NT2/D1 (cell line): Measurements from ENCODE around the gene ACACB.

ENCODE experiments used
- DNase-seq: peaks from one replicate; pipeline ENCODE4 v3.0.0-alpha.2; 2011; ENCODE audit warnings: low read depth, low spot score
- H3K27me3 ChIP-seq: 2 replicates; pipeline ENCODE4 v1.6.0; 2011; ENCODE audit warnings: mild to moderate bottlenecking; ENCODE audit not compliant: insufficient read length, insufficient read depth
- H3K36me3 ChIP-seq: 2 replicates; pipeline ENCODE4 v1.6.1; 2011; ENCODE audit warnings: mild to moderate bottlenecking, low read length, mixed read lengths; ENCODE audit not compliant: insufficient read depth, insufficient read length
- H3K4me1 ChIP-seq: 2 replicates; pipeline ENCODE4 v1.5.1; 2011; ENCODE audit not compliant: insufficient read depth, insufficient read length
- H3K4me3 ChIP-seq: 2 replicates; pipeline ENCODE4 v1.5.1; 2011; ENCODE audit warnings: low read depth; ENCODE audit not compliant: insufficient read length
- H3K9ac ChIP-seq: 2 replicates; pipeline ENCODE4 v1.6.0; 2011; ENCODE audit warnings: low read depth; ENCODE audit not compliant: insufficient read length
- H3K9me3 ChIP-seq: 2 replicates; pipeline ENCODE4 v1.5.1; 2011; ENCODE audit warnings: mild to moderate bottlenecking, low read length; ENCODE audit not compliant: insufficient read depth
- SUZ12 ChIP-seq: IDR thresholded peaks from 2 replicates; pipeline ENCODE4 v1.6.1; 2011; ENCODE audit not compliant: insufficient read length, insufficient read depth; ENCODE audit errors: extremely low read depth
- YY1 ChIP-seq: IDR thresholded peaks from 2 replicates; pipeline ENCODE4 v1.6.1; 2011; ENCODE audit not compliant: insufficient read length, insufficient read depth
- ZNF274 ChIP-seq: IDR thresholded peaks from 2 replicates; pipeline ENCODE4 v1.6.1; 2011; ENCODE audit warnings: mild to moderate bottlenecking, low read depth, low read length

Gene ACACB

DNA sequence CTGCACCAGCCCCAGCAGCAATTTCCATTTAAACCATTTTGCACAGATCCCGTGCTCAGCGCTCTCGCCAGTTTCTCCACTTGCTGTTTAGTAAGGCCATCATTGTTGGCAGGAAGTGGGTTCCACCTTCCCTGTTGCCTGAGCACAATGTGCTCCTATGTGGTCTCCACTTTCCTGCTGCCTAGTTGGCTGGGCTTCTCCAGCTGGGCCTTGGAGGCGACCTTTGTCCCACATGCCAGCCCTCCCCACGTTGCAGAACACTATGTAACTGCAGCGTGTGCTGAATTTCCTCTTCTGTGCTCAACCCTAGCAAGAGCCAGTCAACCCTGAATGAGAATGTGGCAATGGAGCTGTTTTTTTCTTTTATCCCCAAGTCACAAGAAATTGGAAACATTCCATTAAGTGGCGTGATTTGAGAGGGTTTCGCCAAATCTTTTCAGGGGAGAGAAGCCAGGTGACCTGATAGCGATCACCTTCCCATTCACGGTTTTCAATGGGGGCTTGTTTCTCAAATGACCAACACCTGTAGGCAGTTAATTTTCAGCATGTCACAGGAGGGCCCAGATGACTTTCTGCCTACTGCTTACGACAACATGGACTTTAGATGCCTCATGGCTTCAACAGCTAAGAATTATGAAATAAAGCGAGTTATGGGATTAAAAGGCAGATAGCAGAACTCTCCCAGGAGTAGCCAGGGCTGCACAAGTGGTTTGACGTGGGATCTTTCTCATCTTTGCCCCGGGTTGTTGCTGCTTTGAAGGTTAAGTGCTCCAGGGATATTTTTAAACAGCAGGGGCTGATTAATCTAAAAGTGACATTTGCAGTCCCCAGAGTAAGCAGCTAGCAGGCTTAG is at the start of gene ACACB:
Gene ACACB, plus strand, starts transcription at position 830 of the 853 bp plus-strand sequence. CDS start 22,819 bp downstream, outside the sequence.
- no peaks in the 10 kb centered on the region for H3K27me3 ChIP-seq
- no peaks in the 10 kb centered on the region for H3K36me3 ChIP-seq
- peaks cover 5% of the 10 kb centered on the region for H3K4me1 ChIP-seq
- TF ChIP-seq YY1 = no peak
- TF ChIP-seq ZNF274 = no peak
- no peak for TF ChIP-seq SUZ12
- H3K4me3 ChIP-seq = no peak within 1 kb of the TSS
- no peak within 1 kb of the TSS for H3K9ac ChIP-seq
- H3K9me3 ChIP-seq = no peaks in the 10 kb centered on the region
- no peak for DNase-seq

DNA sequence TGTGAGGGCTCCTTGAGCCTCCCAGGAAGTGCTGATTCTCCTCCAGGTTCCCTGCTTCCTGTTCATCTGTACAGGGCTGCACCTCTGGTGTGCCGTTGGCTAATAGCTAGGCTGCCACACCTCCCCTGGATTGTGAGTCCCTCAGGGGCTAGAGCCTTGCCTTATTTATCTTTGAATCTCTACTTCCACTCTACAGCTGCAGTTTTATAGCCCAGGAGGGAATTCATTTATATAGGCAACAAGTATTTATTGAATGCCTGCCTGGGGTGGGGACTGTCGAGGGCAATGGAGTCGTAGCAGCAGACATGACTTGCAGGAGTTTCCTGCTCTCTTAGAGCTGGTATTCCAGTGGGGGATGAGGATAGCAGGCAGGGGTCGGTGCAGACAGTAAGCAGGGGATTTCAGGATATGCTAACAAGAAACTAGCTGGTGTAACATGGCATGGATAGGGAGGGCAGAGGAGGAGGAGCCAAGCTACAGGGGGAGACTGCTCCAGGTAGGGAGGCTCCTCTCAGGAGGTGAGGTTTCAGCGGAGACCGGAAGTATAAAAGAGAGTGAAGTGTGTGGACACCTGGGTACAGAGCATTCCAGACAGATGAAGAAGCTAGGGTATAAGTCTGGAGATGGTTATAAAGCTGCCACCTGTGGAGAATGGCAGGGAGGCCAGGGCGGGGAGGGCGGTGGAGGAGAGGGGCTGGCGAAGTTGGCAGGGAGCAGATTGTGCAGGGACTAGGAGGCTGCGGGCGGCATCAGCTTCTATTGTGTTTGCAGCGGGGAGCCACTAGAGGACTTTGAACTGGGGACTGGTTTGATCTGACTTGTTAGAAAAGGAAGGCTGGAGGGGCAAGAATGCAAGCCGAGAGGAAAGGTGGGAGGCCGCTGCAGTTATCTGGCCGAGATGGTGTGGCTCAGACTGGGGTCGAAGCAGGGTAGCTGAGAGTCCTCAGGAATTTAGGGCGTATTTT is 46.8 kb upstream of the ACACB start:
- H3K4me3 ChIP-seq = no peak overlapping the region
- peak; percentile 8 for DNase-seq
- no peaks in the 10 kb centered on the region for H3K9me3 ChIP-seq
- TF ChIP-seq SUZ12 (no peak), YY1 (no peak), ZNF274 (no peak)
- no peaks in the 10 kb centered on the region for H3K4me1 ChIP-seq
- no peaks in the 10 kb centered on the region for H3K27me3 ChIP-seq
- peaks cover 36% of the 10 kb centered on the region for H3K36me3 ChIP-seq
- H3K9ac ChIP-seq = peak overlapping the region; percentile 23

DNA sequence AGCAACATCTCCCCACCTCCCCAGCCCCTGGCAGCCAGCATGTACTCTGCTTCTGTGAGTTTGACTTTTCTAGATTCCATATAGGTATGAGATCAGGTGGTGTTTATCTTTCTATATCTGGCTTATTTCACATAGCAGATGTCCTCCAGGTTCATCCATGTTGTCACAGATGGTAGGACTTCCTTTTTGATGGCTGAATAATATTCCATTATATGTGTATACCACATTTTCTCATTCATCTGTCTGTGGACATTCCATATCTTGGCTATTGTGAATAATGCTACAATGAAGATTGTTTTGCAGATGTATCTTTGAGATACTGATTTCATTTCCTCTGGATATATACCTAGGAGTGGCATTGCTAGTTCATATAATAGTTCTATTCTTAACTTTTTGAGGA is 41.5 kb upstream of the ACACB start:
- Histone ChIP-seq H3K9me3 (no peaks in the 10 kb centered on the region), H3K36me3 (peaks cover 24% of the 10 kb centered on the region), H3K9ac (no peak overlapping the region), H3K4me3 (no peak overlapping the region), H3K27me3 (no peaks in the 10 kb centered on the region), H3K4me1 (no peaks in the 10 kb centered on the region)
- no peak for DNase-seq
- no peak for TF ChIP-seq ZNF274
- no peak for TF ChIP-seq SUZ12
- TF ChIP-seq YY1 = no peak

DNA sequence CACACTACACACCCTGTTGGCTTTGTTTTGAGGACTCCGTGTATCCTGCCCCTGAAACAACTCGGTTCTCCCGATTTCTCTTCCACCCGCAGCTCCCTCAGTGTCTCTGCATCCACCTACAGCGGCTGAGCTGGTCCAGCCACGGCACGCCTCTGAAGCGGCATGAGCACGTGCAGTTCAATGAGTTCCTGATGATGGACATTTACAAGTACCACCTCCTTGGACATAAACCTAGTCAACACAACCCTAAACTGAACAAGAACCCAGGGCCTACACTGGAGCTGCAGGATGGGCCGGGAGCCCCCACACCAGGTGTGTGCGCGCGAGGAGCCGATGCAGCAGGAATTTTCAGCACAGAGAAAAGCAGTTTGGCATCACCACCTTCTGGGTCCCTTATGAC is 33.6 kb upstream of the ACACB start:
- no peak overlapping the region for H3K4me3 ChIP-seq
- peaks cover 49% of the 10 kb centered on the region for H3K36me3 ChIP-seq
- TF ChIP-seq YY1 (no peak), ZNF274 (no peak), SUZ12 (no peak)
- H3K9ac ChIP-seq = no peak overlapping the region
- H3K27me3 ChIP-seq = no peaks in the 10 kb centered on the region
- no peaks in the 10 kb centered on the region for H3K9me3 ChIP-seq
- no peak for DNase-seq
- H3K4me1 ChIP-seq = no peaks in the 10 kb centered on the region

DNA sequence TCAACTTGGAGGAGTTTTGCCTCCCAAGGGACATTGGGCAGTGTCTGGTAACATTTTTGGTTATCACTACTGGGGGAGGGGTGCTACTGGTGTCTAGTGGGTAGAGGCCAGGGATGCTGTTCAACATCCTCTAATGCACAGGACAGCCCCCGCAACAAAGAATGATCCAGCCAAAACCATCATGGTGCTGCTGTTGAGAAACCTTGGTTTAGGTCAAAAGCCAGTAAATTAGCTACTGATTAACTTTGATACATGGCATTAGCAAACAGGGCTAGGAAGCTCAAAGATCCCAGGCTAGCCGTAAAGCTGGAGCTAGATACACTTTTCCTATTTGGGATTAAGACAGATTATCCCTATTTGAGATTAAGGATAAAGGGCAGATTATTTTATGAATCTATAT is 32.0 kb upstream of the ACACB start:
- Histone ChIP-seq H3K4me1 (no peaks in the 10 kb centered on the region), H3K4me3 (no peak overlapping the region), H3K36me3 (peaks cover 55% of the 10 kb centered on the region), H3K9ac (no peak overlapping the region), H3K9me3 (no peaks in the 10 kb centered on the region), H3K27me3 (no peaks in the 10 kb centered on the region)
- TF ChIP-seq ZNF274 (no peak), YY1 (no peak), SUZ12 (no peak)
- no peak for DNase-seq

DNA sequence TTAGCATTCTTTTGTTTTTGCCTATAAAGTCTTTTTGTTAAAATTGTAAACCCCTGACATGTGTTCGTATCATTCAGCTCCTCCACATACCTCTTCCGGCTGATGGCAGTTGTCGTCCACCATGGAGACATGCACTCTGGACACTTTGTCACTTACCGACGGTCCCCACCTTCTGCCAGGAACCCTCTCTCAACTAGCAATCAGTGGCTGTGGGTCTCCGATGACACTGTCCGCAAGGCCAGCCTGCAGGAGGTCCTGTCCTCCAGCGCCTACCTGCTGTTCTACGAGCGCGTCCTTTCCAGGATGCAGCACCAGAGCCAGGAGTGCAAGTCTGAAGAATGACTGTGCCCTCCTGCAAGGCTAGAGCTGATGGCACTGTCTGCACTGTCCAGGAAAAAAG is 30.8 kb upstream of the ACACB start:
- H3K36me3 ChIP-seq = peaks cover 59% of the 10 kb centered on the region
- TF ChIP-seq ZNF274 (no peak), SUZ12 (no peak), YY1 (no peak)

DNA sequence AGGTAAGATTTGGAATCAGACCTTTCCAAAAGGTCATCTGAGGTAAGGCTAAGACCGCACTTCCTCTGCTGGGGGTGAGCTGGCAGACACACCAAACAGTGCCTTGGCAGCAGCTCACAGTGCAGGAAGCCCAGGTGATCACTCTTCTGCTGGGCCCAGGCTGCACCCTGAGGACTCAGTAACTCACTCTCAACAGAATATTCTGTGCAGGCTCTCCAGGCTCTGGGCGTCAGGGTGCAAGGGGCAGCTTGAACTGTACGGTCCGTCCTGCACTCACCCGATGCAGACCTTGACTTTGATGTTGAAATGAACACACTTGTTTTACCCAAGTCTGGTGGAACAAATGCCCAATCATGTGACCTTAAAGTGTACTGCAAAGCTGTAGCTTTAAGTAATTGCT is 29.1 kb upstream of the ACACB start:
- no peaks in the 10 kb centered on the region for H3K4me1 ChIP-seq
- no peaks in the 10 kb centered on the region for H3K9me3 ChIP-seq
- DNase-seq = no peak
- no peak overlapping the region for H3K9ac ChIP-seq
- H3K4me3 ChIP-seq = no peak overlapping the region
- TF ChIP-seq SUZ12 (no peak), ZNF274 (no peak), YY1 (no peak)
- peaks cover 49% of the 10 kb centered on the region for H3K36me3 ChIP-seq
- no peaks in the 10 kb centered on the region for H3K27me3 ChIP-seq

More for the DNA sequence above, 30.8 kb upstream of the ACACB start:
- H3K4me3 ChIP-seq = no peak overlapping the region
- H3K4me1 ChIP-seq = no peaks in the 10 kb centered on the region
- no peak for DNase-seq
- H3K9me3 ChIP-seq = no peaks in the 10 kb centered on the region
- H3K9ac ChIP-seq = no peak overlapping the region
- H3K27me3 ChIP-seq = no peaks in the 10 kb centered on the region
